Bronchial epithelial cell (primary cell): ENCODE results near the gene TMEM178B. TPM values are rescaled to one million over a fixed set of nuclear protein-coding genes. Genes with fewer than 3 reads are reported as not detected.

ENCODE experiments used
- DNase-seq: peaks from one replicate; pipeline ENCODE4 v3.0.0-alpha.2; 2010; ENCODE audit warnings: low read depth
- FAIRE-seq: peaks from 2 replicates; lab custom pipeline; 2011; peaks lifted over from hg19 to GRCh38; lab: Jason Lieb, UNC
- H3K27me3 ChIP-seq: 2 replicates; pipeline ENCODE4 v1.5.1; 2011; ENCODE audit warnings: low read length; ENCODE audit not compliant: control insufficient read depth, insufficient read depth
- H3K36me3 ChIP-seq: 2 replicates; pipeline ENCODE4 v1.5.1; 2011; ENCODE audit warnings: low read length; ENCODE audit not compliant: control insufficient read depth, insufficient read depth
- H3K4me3 ChIP-seq: 2 replicates; pipeline ENCODE4 v1.5.1; 2011; ENCODE audit warnings: mild to moderate bottlenecking, low read depth, low read length, control low read depth
- total RNA-seq: library from RNA; depleted of rRNA; stranded (reverse); fragments of >200 nt; gene quantifications from 2 replicates; pipeline ENCODE4 v1.2.1, GENCODE V29; 2014
- TF ChIP-seq, protein P1 (sequence below): IDR thresholded peaks from 2 replicates; pipeline ENCODE4 v1.5.1; 2011; ENCODE audit warnings: mild to moderate bottlenecking, moderate library complexity, low read length, control low read depth, inconsistent platforms; ENCODE audit not compliant: insufficient read depth, severe bottlenecking

TMEM178B gene
- total RNA-seq, 1 donor from 2014 or later = under 0.01 TPM

DNA sequence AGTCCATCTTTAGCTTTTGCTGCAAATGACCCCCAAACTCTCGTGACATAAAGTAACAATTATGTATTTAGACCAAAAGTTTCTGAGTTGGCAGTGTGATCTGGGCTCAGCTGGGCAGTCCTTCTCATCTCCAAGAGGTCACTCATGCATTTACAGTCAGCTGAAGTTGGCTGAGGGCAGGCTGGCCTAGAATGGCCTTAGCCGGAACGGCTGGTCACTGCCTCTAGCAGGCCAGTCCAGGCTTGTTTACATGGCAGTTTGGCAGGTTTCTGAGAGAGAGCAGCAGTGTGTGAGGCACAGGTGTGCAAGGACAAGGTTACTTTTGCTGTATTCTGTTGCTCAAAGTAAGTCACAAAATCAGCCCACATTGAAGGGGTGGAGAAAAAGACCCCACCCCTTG lies 277.3 kb downstream of the TMEM178B start:
- TF ChIP-seq, protein P1, sequence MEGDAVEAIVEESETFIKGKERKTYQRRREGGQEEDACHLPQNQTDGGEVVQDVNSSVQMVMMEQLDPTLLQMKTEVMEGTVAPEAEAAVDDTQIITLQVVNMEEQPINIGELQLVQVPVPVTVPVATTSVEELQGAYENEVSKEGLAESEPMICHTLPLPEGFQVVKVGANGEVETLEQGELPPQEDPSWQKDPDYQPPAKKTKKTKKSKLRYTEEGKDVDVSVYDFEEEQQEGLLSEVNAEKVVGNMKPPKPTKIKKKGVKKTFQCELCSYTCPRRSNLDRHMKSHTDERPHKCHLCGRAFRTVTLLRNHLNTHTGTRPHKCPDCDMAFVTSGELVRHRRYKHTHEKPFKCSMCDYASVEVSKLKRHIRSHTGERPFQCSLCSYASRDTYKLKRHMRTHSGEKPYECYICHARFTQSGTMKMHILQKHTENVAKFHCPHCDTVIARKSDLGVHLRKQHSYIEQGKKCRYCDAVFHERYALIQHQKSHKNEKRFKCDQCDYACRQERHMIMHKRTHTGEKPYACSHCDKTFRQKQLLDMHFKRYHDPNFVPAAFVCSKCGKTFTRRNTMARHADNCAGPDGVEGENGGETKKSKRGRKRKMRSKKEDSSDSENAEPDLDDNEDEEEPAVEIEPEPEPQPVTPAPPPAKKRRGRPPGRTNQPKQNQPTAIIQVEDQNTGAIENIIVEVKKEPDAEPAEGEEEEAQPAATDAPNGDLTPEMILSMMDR = no peak
- Histone ChIP-seq H3K4me3 (no peak overlapping the region), H3K27me3 (no peaks in the 10 kb centered on the region), H3K36me3 (no peaks in the 10 kb centered on the region)
- DNase-seq = no peak
- no peak for FAIRE-seq

GRCh38 chr7:141352955-141353354 lies 279.1 kb downstream of the TMEM178B start:
- no peak for FAIRE-seq
- DNase-seq = no peak
- Histone ChIP-seq H3K27me3 (no peaks in the 10 kb centered on the region), H3K4me3 (no peak overlapping the region), H3K36me3 (no peaks in the 10 kb centered on the region)
- TF ChIP-seq, protein P1 = no peak

DNA sequence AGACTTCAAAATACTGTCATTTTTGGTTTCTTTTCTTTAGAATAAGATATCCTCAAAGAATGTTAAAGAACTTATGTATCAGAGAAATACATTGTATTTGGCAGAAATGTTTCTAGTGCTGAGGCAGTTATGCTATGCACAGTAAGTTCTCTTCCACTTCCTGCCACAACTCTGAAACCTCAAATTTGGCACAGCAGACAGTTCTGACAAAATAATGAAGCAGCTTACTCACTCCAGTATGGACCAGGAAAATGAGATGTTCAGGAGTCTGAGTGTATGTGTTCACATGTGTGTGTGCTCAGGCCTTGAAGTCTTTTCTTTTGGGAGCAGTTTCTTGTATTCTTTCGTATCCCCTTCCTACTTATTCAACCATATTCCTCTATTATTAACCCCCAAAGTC lies 280.4 kb downstream of the TMEM178B start:
- TF ChIP-seq, protein P1 = no peak
- no peak for FAIRE-seq
- Histone ChIP-seq H3K36me3 (no peaks in the 10 kb centered on the region), H3K27me3 (no peaks in the 10 kb centered on the region), H3K4me3 (no peak overlapping the region)
- DNase-seq = no peak

GRCh38 chr7:141355032-141355431 lies 281.2 kb downstream of the TMEM178B start:
- FAIRE-seq (no peak), DNase-seq (no peak)
- Histone ChIP-seq H3K4me3 (no peak overlapping the region), H3K27me3 (no peaks in the 10 kb centered on the region), H3K36me3 (no peaks in the 10 kb centered on the region)
- TF ChIP-seq, protein P1 = no peak

GRCh38 chr7:141356161-141356560 lies 282.3 kb downstream of the TMEM178B start:
- Histone ChIP-seq H3K27me3 (no peaks in the 10 kb centered on the region), H3K36me3 (no peaks in the 10 kb centered on the region), H3K4me3 (no peak overlapping the region)
- FAIRE-seq (no peak), DNase-seq (no peak)
- TF ChIP-seq, protein P1 = no peak

DNA sequence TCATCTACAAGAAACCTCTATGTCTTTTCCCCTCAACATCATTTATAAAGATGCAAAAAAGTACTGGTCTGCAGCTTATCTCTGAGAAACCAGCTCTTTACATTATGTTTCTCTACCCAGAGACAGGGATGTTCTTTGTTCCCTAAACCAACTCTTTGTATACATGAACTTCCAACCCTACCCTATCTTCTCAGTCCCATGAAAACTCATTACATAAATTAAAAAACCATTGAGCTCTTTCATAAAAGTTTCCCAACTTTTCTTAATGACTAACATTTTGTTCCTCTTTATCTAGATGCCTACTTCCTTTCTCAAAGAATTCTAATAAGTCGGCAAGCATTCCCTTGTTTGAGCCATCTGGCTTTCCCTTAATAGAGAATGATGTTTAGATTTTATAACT lies 284.5 kb downstream of the TMEM178B start:
- H3K4me3 ChIP-seq = no peak overlapping the region
- H3K36me3 ChIP-seq = no peaks in the 10 kb centered on the region
- no peak for DNase-seq
- TF ChIP-seq, protein P1 = no peak
- no peak for FAIRE-seq
- no peaks in the 10 kb centered on the region for H3K27me3 ChIP-seq
